Ammon's horn (tissue), 1 donor: ENCODE data around the gene SCYL3.
"Not testable (repeated sequence)": the region's sequence is repeated elsewhere in the genome, so short reads cannot be mapped to it uniquely, and the experiment has no call there.

ENCODE experiments used
- DNase-seq: peaks from one replicate; pipeline ENCODE4 v3.0.0-alpha.2; 2016; ENCODE audit warnings: low spot score

Gene SCYL3

DNA sequence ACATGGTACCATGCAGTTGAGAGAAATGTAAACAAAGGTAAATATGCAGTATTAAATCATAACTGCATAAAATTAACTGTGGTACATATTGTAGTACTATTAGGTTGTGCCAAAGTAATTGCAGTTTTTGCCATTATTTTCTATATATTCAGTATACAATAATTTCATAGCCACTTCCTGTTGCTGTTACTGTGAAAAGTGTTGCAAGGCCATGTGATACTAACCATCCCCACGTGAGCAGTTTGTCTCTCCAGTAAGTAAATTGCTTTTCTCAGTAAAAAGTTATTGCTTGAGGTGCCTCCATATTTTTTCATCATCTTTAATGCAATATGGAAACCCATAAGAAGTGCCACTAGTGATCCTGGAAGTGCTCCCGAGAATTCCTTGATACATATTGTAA is 79.4 kb downstream of the SCYL3 start:
- no peak for DNase-seq

DNA sequence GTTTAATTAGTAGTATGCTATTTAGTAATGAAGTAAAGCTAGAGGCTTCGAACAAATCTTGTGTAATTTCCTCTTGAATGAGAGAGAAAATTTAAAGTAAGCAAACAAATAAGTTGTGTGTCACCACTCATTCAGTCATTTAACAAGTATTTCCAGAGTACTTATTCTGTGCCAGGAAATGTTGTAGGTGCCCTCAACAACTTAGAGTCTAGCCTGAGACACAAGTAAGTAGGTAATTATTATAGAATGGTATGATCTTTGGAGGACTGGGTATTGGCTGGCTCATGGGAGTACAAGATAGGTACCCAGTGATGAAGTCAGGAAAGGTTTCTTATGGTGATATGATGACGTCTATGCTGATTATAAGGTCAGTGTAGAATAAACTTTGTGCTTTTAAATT is 81.6 kb downstream of the SCYL3 start:
- no peak for DNase-seq

GRCh38 chr1:169811418-169812035 is 82.2 kb downstream of the SCYL3 start:
- not testable (repeated sequence) for DNase-seq

DNA sequence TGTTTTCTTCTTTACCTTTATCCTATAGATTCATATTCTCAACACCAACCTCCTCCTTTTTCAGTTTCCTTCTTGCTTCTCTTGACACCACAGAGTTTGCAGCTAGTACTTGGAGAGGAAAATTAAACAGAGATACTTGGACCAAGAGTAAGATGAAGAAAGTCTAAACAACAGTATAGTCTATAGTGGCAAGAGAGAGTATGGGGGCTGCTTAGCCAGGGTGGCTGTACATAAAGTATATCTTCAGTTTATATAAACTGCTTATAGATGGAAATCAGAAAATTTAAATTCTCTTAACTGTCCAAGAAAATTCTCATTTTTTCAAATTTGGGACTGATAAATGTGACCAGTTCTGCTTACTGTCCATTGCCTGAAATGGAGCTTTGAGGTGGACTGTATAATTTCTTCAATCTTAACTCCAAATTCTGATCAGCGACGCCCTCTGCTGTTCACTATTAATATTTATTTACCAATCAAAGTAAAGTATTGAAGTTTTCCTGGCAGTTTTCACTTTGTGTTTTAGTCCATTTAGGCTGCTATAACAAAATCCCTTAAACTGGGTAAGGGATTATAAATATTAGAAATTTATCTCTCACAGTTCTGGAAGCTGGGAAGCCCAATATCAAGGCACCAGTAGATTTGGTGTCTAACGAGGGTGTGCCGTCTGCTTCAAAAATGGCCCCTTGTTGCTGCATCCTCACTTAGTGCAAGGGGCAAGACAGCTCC is 84.2 kb downstream of the SCYL3 start:
- DNase-seq: peak; percentile 57

- no peak for DNase-seq
Observed at GRCh38 chr1:169804941-169805340, 88.8 kb downstream of the SCYL3 start.

GRCh38 chr1:169802888-169803287 is 90.8 kb downstream of the SCYL3 start:
- DNase-seq: peak; percentile 6
